Right forelimb (tissue), 1 donor: ENCODE results near the gene NXNL1.
A peak's percentile ranks its signal among the peaks of the same experiment; 100 is the strongest.
"Not testable (repeated sequence)": the region's sequence is repeated elsewhere in the genome, so short reads cannot be mapped to it uniquely, and the experiment has no call there.

Experiments used
- DNase-seq: peaks from one replicate; pipeline ENCODE4 v3.0.0-alpha.2; 2018

Gene NXNL1

DNA sequence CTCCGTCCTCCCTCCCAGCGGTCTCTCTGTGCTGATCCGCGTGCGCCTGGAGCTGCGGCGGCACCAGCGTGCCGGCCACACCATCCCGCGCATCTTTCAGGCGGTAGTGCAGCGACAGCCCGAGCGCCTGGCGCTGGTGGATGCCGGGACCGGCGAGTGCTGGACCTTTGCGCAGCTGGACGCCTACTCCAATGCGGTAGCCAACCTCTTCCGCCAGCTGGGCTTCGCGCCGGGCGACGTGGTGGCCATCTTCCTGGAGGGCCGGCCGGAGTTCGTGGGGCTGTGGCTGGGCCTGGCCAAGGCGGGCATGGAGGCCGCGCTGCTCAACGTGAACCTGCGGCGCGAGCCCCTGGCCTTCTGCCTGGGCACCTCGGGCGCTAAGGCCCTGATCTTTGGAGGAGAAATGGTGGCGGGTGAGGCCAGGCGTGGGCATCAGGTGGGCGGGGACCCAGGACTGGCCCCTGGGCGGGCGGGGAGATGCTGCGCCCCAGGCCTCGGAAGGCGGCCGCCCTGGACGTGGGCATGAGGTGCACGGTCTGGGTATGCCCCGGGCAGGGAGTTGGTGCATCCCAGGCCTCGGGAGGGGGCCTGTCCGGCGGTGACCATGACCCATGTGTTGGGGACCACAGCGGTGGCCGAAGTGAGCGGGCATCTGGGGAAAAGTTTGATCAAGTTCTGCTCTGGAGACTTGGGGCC lies 26.0 kb upstream of the NXNL1 start:
- no peak for DNase-seq

- DNase-seq: no peak
These were observed 23.9 kb upstream of the NXNL1 start for GRCh38 chr19:17484520-17485185.

DNA sequence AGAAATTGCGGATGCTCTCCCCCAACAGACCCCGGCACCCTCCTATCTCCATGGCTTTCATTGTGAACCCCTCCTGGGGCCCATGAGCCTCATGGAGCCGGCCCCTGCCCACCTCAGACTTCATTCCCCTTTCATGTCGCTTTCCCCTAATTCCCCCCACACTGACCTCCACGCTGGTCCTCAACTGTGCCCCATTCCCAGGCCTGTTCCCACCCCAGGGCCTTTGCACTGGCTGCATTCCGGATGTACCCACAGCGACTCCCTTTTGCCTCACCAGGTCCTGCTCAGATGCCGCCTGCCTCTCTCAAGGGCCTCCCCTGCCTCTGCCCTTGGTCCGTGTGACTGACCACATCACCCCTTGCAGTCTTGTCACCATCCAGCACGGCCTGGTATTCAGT lies 22.9 kb upstream of the NXNL1 start:
- DNase-seq: no peak

GRCh38 chr19:17482877-17483604 lies 22.3 kb upstream of the NXNL1 start:
- DNase-seq: no peak

- DNase-seq: no peak
These were observed 21.3 kb upstream of the NXNL1 start for GRCh38 chr19:17481986-17482385.

DNA sequence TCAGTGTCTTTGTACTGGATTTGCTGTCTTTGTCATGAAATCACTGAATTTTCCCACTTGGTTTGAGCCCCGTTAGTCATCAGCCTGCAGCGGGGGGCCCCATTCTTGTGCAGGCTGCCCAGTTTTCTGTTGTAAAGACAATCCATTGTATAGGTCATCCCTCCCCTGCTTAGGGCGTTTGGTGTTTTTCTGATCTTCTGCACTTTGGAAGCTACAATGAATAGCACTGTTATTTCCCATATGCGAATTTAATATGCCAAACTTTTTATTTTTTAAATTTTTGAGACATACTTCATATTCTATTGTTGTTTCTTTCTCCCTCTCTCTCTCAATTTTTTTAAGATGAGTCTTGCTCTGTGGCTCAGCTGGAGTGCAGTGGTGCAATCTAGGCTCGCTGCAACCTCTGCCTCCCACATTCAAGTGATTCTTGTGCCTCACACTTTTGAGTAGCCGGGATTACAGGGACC lies 18.6 kb upstream of the NXNL1 start:
- no peak for DNase-seq

- peak; percentile 78 for DNase-seq
These were observed 14.9 kb upstream of the NXNL1 start for GRCh38 chr19:17475541-17476115.

- DNase-seq: not testable (repeated sequence)
These were observed 14.3 kb upstream of the NXNL1 start for GRCh38 chr19:17475011-17475540.

GRCh38 chr19:17473041-17473440 lies 12.3 kb upstream of the NXNL1 start:
- DNase-seq: no peak

DNA sequence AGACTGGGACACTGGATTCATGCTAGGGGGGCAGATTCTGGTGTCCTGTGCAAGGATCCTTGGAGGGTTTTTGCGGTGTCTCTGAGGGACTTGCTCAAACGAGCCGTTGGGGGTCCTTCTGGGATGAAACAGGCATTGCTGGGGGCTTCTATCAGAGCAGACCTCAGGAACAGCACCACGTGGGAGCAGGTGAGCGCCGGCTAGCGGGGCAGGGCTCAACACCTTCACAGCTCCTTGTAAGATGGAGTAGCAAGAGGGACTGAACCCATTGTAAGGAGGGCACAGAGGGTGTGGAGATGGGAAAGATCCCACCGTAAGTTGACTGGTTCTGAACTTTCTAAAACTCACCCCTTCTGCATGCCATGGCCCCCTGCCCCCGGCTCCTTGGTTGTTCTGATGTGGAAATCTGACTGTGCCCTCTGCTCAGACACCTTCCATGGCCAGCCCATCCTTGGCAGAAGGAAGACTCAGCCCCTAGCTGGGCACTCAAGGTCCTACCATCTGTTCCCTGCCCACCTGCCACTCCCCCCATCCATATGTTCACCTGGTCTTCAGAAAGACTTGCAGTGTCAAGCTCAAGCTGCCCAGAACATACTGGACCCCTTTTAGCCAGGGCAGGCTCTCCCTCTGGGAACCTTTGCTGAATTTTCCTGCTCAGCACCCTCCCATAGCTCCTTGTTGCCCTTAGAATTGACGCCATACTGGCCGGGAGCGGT lies 10.8 kb upstream of the NXNL1 start:
- no peak for DNase-seq

DNA sequence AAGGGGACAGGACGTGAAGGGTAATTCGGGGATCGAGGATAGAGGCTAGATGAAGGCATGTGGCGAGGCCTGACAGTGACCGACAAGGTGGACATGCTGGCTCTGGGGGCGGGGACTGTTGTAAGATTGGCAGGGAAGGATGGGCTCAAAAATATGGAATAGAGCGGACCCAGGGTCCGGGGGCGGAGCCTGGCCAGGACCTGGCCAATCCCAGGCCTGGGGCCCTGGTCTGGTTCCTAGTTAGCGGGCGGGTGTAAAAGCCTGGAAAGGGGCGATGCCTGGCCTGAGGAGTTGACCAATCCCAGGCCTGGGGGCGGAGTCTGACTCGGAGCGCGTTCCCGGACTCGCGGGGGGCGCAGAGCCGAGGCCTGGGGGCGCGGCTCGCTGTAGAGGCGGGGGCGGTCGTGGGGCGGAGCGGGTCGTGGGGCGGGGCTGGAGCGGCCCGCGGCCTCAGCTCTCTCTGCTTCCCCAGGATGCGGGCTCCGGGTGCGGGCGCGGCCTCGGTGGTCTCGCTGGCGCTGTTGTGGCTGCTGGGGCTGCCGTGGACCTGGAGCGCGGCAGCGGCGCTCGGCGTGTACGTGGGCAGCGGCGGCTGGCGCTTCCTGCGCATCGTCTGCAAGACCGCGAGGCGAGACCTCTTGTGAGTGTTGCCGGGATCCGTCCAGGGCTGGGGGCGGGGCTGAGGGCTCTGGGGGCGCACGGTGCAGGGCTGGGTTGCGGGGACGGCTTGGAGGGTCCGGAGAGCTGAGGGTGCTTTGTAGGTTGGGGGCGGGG lies 9.5 kb upstream of the NXNL1 start, which contains the start of gene SLC27A1:
Gene SLC27A1 (plus strand): TSS at position 457 of the 774 bp plus-strand sequence. CDS start 17 bp downstream, at position 474.
- DNase-seq: peak; percentile 99

DNA sequence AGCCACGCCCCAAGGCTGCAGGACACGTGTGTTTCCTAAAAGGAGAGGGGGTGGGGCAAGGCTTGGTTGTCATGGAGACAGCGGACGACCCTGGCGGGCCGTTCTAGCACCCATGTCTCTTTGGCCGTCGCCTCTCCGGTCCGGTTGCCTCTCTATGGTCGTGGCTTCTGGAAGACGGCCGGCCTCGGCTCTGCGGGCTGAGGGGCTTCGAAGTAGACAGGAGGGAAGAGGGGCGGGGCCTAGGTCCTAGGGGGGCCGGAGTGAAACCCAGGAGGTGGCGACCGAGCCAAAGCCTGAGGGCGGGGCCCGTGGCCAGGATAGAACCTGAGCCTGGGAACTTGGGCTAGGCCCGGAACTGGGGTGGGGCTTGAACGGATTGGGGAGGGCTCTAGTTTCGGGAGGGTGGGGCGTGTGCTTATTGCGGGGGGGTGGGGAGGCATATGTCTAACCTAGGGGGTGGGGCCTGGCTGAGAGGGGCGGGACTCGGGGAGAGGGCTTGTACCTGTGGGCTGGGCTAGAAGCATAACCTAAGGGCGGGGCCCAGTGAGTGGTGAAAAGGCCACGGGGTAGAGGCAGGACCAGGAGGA lies 8.8 kb upstream of the NXNL1 start:
- no peak for DNase-seq

DNA sequence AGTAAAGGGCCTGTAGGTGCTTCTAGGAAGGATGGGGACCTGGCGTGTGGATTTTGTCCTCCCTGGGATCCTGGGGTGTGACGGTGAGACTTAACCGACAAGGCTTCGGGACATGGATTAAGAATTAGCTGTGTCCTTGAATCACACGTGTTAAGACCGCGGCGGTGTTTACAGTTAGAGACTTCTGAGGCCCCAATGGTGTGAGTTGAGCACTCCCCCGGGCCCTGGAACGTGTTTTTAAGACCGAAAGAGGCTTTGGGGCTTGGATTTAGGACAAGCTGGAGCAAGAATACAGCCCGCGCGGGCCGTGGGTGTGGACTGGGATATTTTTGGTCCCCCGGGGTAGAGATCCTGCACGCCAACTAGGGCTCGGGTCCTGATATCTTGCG lies 8.4 kb upstream of the NXNL1 start:
- DNase-seq: no peak

GRCh38 chr19:17468302-17469091 lies 7.8 kb upstream of the NXNL1 start:
- no peak for DNase-seq

DNA sequence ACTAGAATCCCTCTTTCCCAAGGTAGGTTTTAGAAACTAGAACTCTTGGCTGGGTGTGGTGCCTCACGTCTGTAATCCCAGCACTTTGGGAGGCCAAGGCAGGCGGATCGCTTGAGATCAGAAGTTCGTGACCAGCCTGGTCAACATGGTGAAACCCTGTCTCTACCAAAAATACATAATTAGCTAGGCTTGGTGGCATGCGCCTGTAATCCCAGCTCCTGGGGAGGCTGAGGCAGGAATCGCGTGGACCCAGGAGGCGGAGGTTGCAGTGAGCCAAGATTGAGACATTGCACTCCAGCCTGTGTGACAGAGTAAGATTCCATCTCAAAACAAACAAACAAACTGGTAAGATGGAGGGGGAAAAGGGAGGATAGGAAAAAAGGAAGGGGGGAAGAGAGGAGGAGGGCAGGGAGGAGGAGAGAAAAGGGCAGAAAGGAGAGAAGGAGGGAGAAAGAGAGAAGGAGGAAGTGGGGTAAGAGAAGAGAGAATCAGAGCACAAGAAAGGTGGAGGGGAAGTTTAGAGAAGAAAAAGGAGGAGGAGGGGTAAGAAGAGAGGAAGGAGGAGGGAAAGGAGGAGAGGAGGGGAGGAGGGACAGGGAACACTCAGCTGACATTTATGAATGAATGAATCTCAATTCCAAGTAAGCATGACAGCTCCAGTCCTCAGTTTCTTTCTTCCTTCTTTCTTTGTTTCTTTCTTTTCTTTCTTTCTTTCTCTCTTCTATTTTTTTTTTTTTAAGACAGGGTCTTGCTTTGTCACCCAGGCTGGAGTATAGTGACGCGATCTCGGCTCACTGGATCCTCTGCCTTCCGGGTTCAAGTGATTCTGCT lies 7.0 kb upstream of the NXNL1 start:
- DNase-seq: no peak

DNA sequence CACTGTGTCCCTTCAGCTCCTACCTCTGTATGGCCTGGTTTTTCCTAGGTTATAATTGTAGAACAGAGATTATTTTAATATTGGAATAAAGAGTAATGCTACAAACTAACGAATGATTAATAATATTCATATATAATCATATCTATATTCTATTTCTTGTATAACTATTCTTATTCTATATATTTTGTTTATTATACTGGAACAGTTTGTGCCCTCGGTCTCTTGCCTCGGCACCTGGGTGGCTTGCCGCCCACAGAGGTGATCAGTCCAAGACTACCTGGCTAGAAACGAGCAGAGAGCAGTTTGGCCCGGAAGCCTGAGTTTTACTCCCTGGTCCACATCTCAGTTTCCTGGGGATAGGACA lies 5.7 kb upstream of the NXNL1 start:
- DNase-seq: no peak

- DNase-seq: no peak
These were observed 1.8 kb downstream of the NXNL1 start for GRCh38 chr19:17458970-17459369.

DNA sequence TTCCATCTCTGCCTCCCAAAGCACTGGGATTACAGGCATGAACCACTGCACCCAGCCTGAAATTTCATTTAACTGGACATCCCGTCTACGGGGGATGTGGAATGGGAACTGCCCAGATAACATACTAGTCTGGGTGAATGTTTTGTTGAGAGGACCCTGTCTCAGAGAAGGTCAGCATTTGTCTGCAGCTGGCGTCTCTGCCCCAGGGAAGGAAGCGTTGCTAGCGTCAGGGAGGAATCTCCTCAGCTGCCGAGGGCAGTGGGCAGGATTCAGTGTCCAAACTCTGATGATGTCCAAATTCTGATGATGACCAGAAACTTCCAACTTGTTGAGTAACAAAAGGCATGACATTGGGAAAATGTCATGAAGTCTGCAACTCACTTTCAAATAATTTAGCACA lies 3.1 kb downstream of the NXNL1 start:
- no peak for DNase-seq

DNA sequence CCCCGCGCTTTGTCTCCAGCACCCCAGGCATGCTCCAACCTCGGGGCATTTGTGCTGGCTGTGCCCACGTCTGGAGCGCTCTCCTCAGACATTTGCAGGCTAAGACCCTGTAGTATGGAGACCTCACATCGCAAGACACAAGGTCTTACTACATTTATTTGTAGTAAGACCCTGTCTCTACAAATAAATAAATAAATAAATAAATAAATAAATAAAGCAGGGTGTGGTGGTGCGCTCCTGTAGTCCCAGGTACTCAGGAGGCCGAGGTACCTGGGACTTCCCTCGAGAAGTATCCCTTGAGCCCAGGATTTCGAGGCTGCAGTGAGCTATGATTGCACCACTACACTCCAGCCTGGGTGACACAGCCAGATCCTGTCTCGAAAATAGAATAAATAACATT lies 4.6 kb downstream of the NXNL1 start:
- no peak for DNase-seq
